ENCODE measurements around the gene TMTC2. TPM values are rescaled to one million over a fixed set of nuclear protein-coding genes. Genes with fewer than 3 reads are reported as not detected.

The TMTC2 gene
- total RNA-seq, 2 experiments from 2014 or later: 2.6 to 3.4 TPM

DNA sequence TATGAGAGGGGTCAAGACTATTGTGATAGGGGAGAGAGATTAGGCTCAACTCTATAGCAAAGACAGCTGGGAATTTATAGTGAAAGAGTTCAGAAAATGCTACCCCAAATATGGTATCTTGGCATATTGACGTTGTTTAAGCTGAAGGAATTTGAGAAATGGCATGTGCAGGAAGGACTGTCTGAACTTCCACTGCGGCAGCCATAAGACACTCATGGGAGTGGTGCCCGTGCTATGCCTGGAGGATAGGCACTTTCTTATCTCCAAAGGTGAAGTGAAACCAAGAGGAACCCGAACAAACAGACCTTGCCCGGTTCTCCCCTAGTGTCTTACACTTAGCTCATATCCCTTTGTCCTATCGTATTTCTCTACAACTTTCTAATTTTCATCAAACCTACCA, 390.3 kb downstream of the TMTC2 start:
- intact Hi-C loops (cut with micrococcal nuclease): no loop called here
- Mint-ChIP-seq H3K27ac (no peak overlapping the region), H3K4me1 (ENCODE audit: low read depth) (no peaks in the 10 kb centered on the region), H3K36me3 (peaks cover 11% of the 10 kb centered on the region), H3K4me3 (no peak overlapping the region), H3K27me3 (no peaks in the 10 kb centered on the region), H3K9me3 (peaks cover 9% of the 10 kb centered on the region)
- ChIA-PET POLR2A (interaction anchor here (0.6 kb wide), 1 partner anchor 325 kb away, joined by 3 read pairs; no protein-coding TSS in a partner anchor), CTCF (no interaction called here)
- DNase-seq: no peak

DNA sequence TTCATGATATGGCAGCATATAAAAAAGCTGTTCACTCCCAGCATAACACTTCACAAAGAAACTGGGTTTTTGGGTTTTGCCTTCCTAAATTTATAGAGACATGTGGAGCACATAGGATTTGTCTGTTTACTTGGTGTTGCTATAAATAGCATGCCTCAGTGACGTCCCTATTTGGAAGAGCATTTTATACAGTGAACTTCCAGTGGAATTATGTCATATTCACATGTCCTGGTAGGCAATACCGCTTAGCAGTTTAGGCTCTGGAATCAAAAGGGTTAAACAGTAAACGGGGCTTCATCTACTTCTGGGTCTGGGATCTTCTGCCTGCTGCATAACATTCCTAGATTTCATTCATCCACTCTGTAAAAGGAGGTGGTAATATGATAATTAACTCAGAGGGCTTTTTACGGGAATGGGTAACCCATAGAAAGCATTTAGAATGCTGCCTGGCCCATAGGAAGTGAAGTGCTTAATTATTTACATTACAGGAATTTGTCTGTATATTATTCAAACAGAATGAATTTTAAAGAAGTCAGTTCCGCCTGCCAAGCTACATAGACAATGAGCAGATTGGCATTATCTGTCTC, 396.1 kb downstream of the TMTC2 start:
- Mint-ChIP-seq H3K9me3 (no peaks in the 10 kb centered on the region), H3K27ac (no peak overlapping the region), H3K27me3 (no peaks in the 10 kb centered on the region), H3K4me3 (no peak overlapping the region), H3K4me1 (ENCODE audit: low read depth) (no peaks in the 10 kb centered on the region), H3K36me3 (peaks cover 2% of the 10 kb centered on the region)
- no peak for DNase-seq
- ChIA-PET POLR2A (no interaction called here), CTCF (no interaction called here)
- intact Hi-C loops (cut with micrococcal nuclease): no loop called here

DNA sequence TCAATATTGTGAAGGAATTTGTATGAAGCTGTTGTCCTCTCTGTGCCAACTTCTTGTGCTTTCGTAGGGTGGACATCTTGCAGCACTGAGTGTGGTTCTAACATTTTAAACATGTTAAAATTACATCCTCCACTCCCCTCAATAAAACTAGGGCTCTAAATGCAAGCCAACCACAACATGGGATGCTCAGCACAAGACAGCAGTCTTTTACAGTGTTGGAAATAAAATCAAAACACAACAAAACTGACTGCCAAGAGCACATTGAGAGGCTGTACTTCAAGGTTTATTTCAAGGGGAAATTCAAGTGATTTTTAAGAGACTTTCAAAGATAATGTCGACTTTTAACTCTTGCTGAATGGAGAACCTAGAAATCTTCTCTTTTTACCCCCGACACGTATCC, 396.9 kb downstream of the TMTC2 start:
- Mint-ChIP-seq H3K4me3 (no peak overlapping the region), H3K27me3 (no peaks in the 10 kb centered on the region), H3K36me3 (peaks cover 2% of the 10 kb centered on the region), H3K4me1 (ENCODE audit: low read depth) (no peaks in the 10 kb centered on the region), H3K27ac (no peak overlapping the region), H3K9me3 (no peaks in the 10 kb centered on the region)
- DNase-seq: no peak
- intact Hi-C loops (cut with micrococcal nuclease): no loop called here
- CTCF ChIA-PET: no interaction called here
- POLR2A ChIA-PET: no interaction called here

DNA sequence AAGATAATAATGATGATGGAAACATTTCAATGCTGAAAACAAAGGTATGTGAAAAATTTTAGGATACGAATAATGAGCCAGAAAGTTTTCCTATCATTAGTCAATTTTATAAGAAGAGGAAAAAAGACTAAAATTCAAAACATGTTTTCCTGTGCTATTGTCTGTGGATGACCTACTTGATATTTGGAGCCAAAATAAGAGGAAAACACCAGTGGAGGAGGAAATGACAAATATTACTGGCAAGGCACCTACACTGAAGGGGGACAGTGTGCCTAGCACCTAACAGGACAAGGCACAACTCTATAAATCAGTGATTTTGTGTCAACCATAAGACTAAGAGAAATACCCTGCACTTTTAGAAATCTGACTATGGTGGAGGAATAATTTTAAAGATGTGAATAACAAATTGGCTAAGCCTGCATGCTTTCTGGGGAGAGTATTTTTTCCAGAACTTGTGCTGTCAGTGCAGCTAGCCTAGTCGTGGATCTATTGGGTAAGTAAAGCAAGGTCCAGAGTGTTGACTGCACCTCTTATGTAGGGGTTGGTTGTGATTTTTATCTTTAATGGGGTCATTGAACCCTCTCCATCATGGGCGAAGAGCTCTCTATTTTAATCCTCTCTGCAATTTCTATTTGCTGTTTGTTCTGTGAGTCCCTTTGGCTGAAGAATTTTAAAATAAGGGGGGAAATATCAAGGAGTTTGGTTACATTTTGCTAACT, 398.0 kb downstream of the TMTC2 start:
- intact Hi-C loops (cut with micrococcal nuclease): no loop called here
- H3K36me3 Mint-ChIP-seq: peaks cover 2% of the 10 kb centered on the region
- DNase-seq: no peak
- CTCF ChIA-PET: no interaction called here
- H3K4me3 Mint-ChIP-seq: no peak overlapping the region
- H3K27me3 Mint-ChIP-seq: no peaks in the 10 kb centered on the region
- no peaks in the 10 kb centered on the region for H3K9me3 Mint-ChIP-seq
- H3K27ac Mint-ChIP-seq: no peak overlapping the region
- H3K4me1 Mint-ChIP-seq (ENCODE audit: low read depth): no peaks in the 10 kb centered on the region
- POLR2A ChIA-PET: no interaction called here

DNA sequence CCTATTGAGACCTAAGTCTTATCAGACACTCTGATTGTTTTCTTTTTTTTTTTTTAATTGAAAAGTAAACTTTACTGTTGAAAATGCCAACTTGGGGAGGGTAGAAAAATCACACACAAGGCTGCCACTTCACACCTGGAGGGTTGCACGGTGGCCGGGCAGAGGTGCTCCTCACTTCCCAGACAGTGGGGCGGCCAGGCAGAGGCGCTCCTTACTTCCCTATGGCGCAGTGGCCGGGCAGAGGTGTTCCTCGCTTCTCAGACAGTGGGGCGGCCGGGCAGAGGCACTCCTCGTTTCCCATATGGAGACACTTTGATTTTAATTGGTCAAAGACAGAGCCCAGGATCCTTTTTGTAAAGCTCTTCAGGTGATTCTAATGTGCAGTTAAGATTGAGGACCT, 399.3 kb downstream of the TMTC2 start:
- DNase-seq: no peak
- no peak overlapping the region for H3K27ac Mint-ChIP-seq
- POLR2A ChIA-PET: no interaction called here
- H3K4me3 Mint-ChIP-seq: no peak overlapping the region
- no peaks in the 10 kb centered on the region for H3K9me3 Mint-ChIP-seq
- H3K4me1 Mint-ChIP-seq (ENCODE audit: low read depth): no peaks in the 10 kb centered on the region
- no peaks in the 10 kb centered on the region for H3K27me3 Mint-ChIP-seq
- H3K36me3 Mint-ChIP-seq: peaks cover 2% of the 10 kb centered on the region
- intact Hi-C loops (cut with micrococcal nuclease): no loop called here
- CTCF ChIA-PET: no interaction called here

DNA sequence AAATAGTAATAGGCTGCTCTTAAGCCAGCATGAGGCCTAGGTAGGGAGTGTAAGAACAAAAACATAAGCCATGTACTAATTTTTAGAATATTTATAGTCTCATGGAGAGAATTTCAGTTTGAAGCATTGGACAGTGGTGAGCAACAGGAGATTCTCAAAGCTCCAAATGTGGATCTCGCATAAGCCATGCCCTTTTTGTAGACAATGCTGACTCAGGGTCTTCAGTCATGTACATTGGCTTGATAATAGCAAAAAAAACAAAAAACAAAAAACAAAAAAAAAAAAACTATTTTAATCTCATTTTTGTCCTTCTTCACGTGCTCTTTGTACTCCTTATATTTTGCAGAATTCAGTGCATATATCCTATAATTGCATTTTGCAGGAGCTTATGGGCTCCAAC, 402.9 kb downstream of the TMTC2 start:
- Mint-ChIP-seq H3K4me3 (no peak overlapping the region), H3K27me3 (no peaks in the 10 kb centered on the region), H3K36me3 (peaks cover 2% of the 10 kb centered on the region), H3K9me3 (no peaks in the 10 kb centered on the region), H3K27ac (no peak overlapping the region), H3K4me1 (ENCODE audit: low read depth) (no peaks in the 10 kb centered on the region)
- CTCF ChIA-PET: no interaction called here
- no peak for DNase-seq
- POLR2A ChIA-PET: interaction anchor here (0.6 kb wide), 1 partner anchor 474 kb away, joined by 3 read pairs; no protein-coding TSS in a partner anchor
- intact Hi-C loops (cut with micrococcal nuclease): no loop called here

DNA sequence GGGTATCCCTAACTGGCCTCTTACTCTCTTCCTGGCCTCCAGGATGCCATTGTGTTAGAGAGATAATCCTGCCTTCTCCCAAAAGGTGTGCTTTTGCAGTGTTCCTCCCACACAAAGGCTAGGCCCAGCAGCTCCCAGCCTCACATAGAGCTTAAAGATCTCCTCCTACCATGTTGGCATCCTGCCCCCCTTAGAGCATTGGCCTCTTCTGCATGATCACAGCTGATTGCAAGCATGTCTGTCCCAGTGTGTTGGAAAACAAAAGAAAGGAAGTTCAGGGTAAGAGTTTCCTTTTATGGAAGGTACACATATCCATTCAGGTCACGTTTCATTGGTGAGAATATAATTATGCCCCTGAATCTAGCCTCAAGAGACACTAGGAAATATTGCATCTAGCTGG, 405.4 kb downstream of the TMTC2 start:
- H3K4me3 Mint-ChIP-seq: no peak overlapping the region
- no peak overlapping the region for H3K27ac Mint-ChIP-seq
- ChIA-PET CTCF (no interaction called here), POLR2A (no interaction called here)
- no peak for DNase-seq
- H3K36me3 Mint-ChIP-seq: no peaks in the 10 kb centered on the region
- intact Hi-C loops (cut with micrococcal nuclease): no loop called here
- H3K4me1 Mint-ChIP-seq (ENCODE audit: low read depth): no peaks in the 10 kb centered on the region
- H3K27me3 Mint-ChIP-seq: no peaks in the 10 kb centered on the region
- peaks cover 9% of the 10 kb centered on the region for H3K9me3 Mint-ChIP-seq

DNA sequence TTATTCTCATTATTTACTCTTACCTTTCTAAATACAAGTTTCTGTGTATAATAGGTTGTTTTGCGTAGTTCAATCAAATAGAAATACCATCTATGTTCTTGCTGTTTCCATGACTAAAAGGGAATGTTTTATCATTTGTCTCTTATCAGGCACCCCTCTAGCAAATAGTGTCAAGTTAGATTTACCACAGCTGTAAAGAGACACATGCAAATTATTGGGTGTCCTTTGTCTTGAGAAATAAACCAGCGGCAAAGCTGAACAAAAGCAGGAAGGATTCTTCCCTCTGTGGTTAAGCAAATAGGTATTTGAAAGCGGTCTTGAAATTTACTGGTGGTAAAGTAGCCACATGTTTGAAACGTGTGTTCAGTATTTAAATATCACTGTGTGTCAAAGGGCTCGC, 405.9 kb downstream of the TMTC2 start:
- DNase-seq: no peak
- ChIA-PET CTCF (no interaction called here), POLR2A (no interaction called here)
- Mint-ChIP-seq H3K9me3 (peaks cover 9% of the 10 kb centered on the region), H3K27me3 (no peaks in the 10 kb centered on the region), H3K4me3 (no peak overlapping the region), H3K36me3 (no peaks in the 10 kb centered on the region), H3K4me1 (ENCODE audit: low read depth) (no peaks in the 10 kb centered on the region), H3K27ac (no peak overlapping the region)
- intact Hi-C loops (cut with micrococcal nuclease): no loop called here

DNA sequence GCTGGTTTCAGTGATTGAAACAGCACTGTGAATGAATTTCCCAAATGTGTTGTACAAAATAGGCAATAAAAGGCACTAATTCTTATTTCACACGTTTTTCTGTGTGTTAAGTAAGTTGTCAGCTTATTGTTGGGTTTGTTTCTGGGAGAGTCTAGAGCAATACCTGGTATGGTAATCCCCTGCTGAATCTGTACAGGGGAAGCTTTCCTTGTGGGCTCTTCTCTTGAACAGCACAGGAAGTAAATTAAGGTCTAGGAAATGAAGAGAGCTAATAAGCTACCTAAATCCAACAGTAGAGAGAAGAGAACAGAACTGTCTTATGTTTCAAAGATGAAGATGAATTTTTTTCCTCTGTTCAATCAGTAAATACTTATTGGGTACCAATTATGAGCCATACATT, 406.7 kb downstream of the TMTC2 start:
- Mint-ChIP-seq H3K27me3 (no peaks in the 10 kb centered on the region), H3K4me1 (ENCODE audit: low read depth) (no peaks in the 10 kb centered on the region), H3K27ac (no peak overlapping the region), H3K9me3 (peaks cover 9% of the 10 kb centered on the region), H3K4me3 (no peak overlapping the region), H3K36me3 (no peaks in the 10 kb centered on the region)
- no peak for DNase-seq
- intact Hi-C loops (cut with micrococcal nuclease): no loop called here
- ChIA-PET CTCF (no interaction called here), POLR2A (no interaction called here)

DNA sequence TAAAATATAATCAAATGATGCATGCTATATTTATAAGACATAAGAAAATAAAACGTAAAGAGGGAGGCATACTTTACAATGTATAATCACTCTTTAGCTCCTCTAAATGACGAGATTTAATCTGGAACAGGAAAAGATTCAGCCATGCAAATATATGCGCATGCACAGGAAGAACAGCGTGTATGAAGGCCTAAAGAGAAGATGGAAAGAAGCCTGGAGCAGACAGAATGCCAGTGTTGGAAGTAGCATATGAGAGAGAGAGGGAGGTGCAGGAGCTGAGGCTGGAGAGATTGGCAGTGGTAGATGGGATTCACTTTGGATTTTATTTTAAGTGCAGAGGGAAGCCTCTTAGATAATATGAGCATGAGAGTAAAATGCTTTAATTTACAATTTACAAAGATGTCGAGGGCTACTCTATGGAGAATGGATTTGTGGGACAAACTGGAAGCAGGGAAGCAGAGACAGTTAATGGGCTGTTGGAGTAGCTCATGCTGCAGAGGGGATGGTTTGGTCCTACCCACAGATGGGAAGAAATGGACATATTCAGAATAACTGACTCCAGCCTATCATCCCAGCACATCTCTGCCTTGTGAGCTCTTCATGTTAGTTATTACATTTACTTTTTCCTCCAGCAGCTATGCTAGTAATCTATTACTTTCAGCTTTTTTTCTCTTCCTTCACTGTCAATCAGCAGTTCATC, 411.1 kb downstream of the TMTC2 start:
- Mint-ChIP-seq H3K4me3 (no peak overlapping the region), H3K27me3 (no peaks in the 10 kb centered on the region), H3K4me1 (ENCODE audit: low read depth) (no peaks in the 10 kb centered on the region), H3K36me3 (no peaks in the 10 kb centered on the region), H3K9me3 (peaks cover 9% of the 10 kb centered on the region), H3K27ac (no peak overlapping the region)
- no peak for DNase-seq
- intact Hi-C loops (cut with micrococcal nuclease): no loop called here
- ChIA-PET CTCF (interaction anchor here (0.6 kb wide), 1 partner anchor 9 kb away, joined by 3 read pairs; no protein-coding TSS in a partner anchor), POLR2A (no interaction called here)

DNA sequence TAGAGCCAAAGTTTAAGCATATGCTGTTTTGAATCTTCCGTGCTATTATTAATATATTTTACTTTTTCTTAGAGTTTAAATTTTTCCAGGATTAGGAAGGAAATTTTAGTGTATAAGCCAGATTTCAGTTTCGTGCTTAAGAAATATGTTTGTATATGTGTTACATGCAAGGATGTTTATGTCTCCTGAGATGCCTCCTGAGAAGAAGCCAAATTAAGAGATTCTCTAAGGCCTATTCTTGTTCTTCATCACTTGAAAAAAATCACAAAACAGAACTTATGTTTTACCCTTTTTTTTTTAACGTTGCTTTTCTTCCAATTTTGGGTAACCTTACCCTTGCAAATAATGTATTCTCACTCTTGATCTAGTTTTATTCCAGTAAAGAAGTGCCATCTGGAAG, 412.7 kb downstream of the TMTC2 start:
- no peak for DNase-seq
- H3K9me3 Mint-ChIP-seq: peaks cover 9% of the 10 kb centered on the region
- H3K27me3 Mint-ChIP-seq: no peaks in the 10 kb centered on the region
- no peaks in the 10 kb centered on the region for H3K36me3 Mint-ChIP-seq
- H3K27ac Mint-ChIP-seq: no peak overlapping the region
- POLR2A ChIA-PET: no interaction called here
- no peak overlapping the region for H3K4me3 Mint-ChIP-seq
- H3K4me1 Mint-ChIP-seq (ENCODE audit: low read depth): no peaks in the 10 kb centered on the region
- CTCF ChIA-PET: no interaction called here
- intact Hi-C loops (cut with micrococcal nuclease): no loop called here

DNA sequence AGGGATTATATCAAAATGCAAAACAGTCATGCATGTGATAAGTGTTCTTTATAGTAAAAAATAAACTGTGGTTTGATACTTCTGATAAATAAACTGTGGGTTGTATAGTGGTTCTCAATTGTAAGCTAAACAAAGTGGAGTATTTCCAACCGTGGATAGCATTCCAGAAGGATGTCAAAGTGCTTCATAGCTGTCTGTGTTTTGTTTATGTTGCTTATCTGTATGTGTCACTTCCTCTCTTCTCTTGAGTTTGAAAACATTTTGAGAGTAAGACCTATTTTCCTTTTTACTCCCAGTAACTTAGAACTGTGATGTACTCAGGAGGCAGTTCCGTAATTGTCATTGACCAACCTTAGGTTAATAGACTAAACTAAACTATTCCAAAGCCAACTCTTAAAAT, 415.8 kb downstream of the TMTC2 start:
- Mint-ChIP-seq H3K4me1 (ENCODE audit: low read depth) (no peaks in the 10 kb centered on the region), H3K4me3 (no peak overlapping the region), H3K9me3 (no peaks in the 10 kb centered on the region), H3K27me3 (no peaks in the 10 kb centered on the region), H3K27ac (no peak overlapping the region), H3K36me3 (no peaks in the 10 kb centered on the region)
- intact Hi-C loops (cut with micrococcal nuclease): no loop called here
- POLR2A ChIA-PET: no interaction called here
- CTCF ChIA-PET: no interaction called here
- no peak for DNase-seq

DNA sequence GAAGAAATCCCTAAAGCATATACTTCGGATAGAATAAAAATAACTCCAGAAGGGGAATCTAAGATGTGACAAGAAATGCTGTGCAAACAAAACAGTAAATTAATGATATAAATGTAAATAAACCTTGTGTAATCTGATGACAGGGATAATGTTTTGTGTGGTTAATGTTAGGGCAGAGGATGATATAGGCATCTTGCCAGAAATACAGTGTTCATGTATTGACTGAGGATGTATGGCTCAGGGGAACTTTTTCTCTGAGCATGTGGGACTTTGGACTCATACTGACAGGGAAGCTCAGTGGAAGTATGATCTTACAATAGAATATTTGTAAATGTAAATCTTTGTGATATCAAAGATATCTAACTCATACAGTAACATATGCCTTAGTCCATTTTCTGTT, 420.2 kb downstream of the TMTC2 start:
- intact Hi-C loops (cut with micrococcal nuclease): no loop called here
- Mint-ChIP-seq H3K27me3 (no peaks in the 10 kb centered on the region), H3K27ac (no peak overlapping the region), H3K4me1 (ENCODE audit: low read depth) (no peaks in the 10 kb centered on the region), H3K9me3 (no peaks in the 10 kb centered on the region), H3K4me3 (no peak overlapping the region), H3K36me3 (no peaks in the 10 kb centered on the region)
- DNase-seq: no peak
- ChIA-PET POLR2A (no interaction called here), CTCF (interaction anchor here (0.8 kb wide), 1 partner anchor 9 kb away, joined by 3 read pairs; no protein-coding TSS in a partner anchor)
